ENCODE results near the gene LCORL. TPM values are rescaled to one million over a fixed set of nuclear protein-coding genes. Genes with fewer than 3 reads are reported as not detected.

The LCORL gene
- total and polyA plus RNA-seq, 2 of the 4 experiments (the other 2 are of a cell fraction) = 2.1 to 5.0 TPM

GRCh38 chr4:18063079-18063478 lies 41.5 kb upstream of the LCORL start:
- Histone ChIP-seq H3K4me3 (ENCODE audit: insufficient read depth, low read depth, low read length) (no peak overlapping the region), H3K9ac (ENCODE audit: low read depth, low read length) (no peak overlapping the region), H4K20me1 (ENCODE audit: insufficient read depth, low read length) (no peaks in the 10 kb centered on the region), H4K5ac (ENCODE audit: low read depth, low read length) (no peak overlapping the region), H2BK15ac (ENCODE audit: low read depth, low read length) (no peak overlapping the region), H3K4me2 (ENCODE audit: low read depth, low read length) (no peak overlapping the region), H3K14ac (replicated peaks; ENCODE audit: low read depth, low read length) (no peak overlapping the region), H3K27me3 (ENCODE audit: control insufficient read depth, insufficient read depth, low read length) (no peaks in the 10 kb centered on the region), H2BK5ac (ENCODE audit: low read depth, low read length, poor library complexity, severe bottlenecking) (no peak overlapping the region), H2BK20ac (ENCODE audit: low read depth, low read length) (no peak overlapping the region), H3K56ac (ENCODE audit: extremely low read depth, insufficient read depth, low read length) (no peak overlapping the region), H3K79me1 (ENCODE audit: low read depth in 1 of 2, low read length in 2 of 2) (no peaks in the 10 kb centered on the region), H3K9me1 (ENCODE audit: insufficient read depth, low read length) (no peaks in the 10 kb centered on the region), H2BK120ac (ENCODE audit: low read depth, low read length) (no peak overlapping the region), H2AK9ac (replicated peaks; ENCODE audit: low read depth, low read length, poor library complexity) (no peak overlapping the region), H4K91ac (ENCODE audit: insufficient read depth, low read depth, low read length) (no peak overlapping the region), H3K23ac (ENCODE audit: low read depth, low read length) (no peak overlapping the region), H2AK5ac (ENCODE audit: low read depth, low read length) (no peak overlapping the region), H3K4me1 (ENCODE audit: control insufficient read depth, insufficient read depth, low read length) (no peaks in the 10 kb centered on the region), H3K36me3 (ENCODE audit: control insufficient read depth, insufficient read depth, low read length) (no peaks in the 10 kb centered on the region), H3K27ac (ENCODE audit: insufficient read depth, low read length) (no peak overlapping the region), H3K4ac (ENCODE audit: low read depth, low read length) (no peak overlapping the region), H3K18ac (ENCODE audit: low read depth, low read length) (no peak overlapping the region), H3K9me3 (ENCODE audit: control insufficient read depth, insufficient read depth, low read length) (no peaks in the 10 kb centered on the region), H2AFZ (replicated peaks; ENCODE audit: low read length, poor library complexity) (no peak overlapping the region), H4K8ac (ENCODE audit: low read depth in 2 of 2, low read length in 2 of 2) (no peak overlapping the region)
- dilution Hi-C loops (cut with HindIII; ENCODE audit: low sequenced_read_pairs, unreplicated experiment) = no loop called here
- no TSS peak for BruUV-seq (replicated peaks)
- DNase-seq (no peak), ATAC-seq (ENCODE audit: low read depth) (no peak)
- in situ Hi-C loops (cut with MboI; ENCODE audit: low sequenced_read_pairs) = no loop called here
- POLR2A ChIA-PET (ENCODE audit: unreplicated experiment) = no interaction called here
- TF ChIP-seq, protein P1, sequence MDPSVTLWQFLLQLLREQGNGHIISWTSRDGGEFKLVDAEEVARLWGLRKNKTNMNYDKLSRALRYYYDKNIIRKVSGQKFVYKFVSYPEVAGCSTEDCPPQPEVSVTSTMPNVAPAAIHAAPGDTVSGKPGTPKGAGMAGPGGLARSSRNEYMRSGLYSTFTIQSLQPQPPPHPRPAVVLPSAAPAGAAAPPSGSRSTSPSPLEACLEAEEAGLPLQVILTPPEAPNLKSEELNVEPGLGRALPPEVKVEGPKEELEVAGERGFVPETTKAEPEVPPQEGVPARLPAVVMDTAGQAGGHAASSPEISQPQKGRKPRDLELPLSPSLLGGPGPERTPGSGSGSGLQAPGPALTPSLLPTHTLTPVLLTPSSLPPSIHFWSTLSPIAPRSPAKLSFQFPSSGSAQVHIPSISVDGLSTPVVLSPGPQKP (IDR thresholded peaks at IDR 0.05; ENCODE audit: borderline replicate concordance, low read depth, low read length) = no peak
- TF ChIP-seq CEBPB (IDR thresholded peaks at IDR 0.05; ENCODE audit: low read depth, low read length) (no peak), NFE2L2 (IDR thresholded peaks at IDR 0.05; ENCODE audit: low read depth, low read length) (no peak), SMC3 (IDR thresholded peaks at IDR 0.05; ENCODE audit: low read depth, low read length) (no peak), MXI1 (IDR thresholded peaks at IDR 0.05; ENCODE audit: borderline replicate concordance, low read depth, low read length) (no peak)
- intact Hi-C loops (cut with micrococcal nuclease) = no loop called here
- CTCF ChIA-PET = no interaction called here
